ENCODE measurements around the gene TTLL7.

DNA sequence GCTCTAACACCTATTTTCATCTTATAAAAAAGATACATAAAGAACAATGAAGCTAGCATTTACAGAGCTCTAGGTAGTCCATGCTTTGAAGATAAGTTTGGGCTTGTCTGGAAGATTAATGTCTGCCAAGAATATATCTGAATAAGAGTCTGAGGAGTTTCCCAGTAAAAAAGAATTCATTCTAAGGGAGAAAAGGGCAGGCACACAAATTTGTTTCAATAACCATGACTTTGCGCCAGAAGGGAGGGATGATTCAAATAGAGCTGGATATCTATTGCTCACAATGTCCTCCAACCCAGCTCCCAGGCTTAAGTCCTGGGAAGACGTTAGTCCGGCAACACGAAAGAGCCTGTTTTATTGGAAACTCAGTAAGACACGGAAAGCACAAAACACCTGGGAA is 9.7 kb upstream of the TTLL7 start:
- TF ChIP-seq, protein P1, sequence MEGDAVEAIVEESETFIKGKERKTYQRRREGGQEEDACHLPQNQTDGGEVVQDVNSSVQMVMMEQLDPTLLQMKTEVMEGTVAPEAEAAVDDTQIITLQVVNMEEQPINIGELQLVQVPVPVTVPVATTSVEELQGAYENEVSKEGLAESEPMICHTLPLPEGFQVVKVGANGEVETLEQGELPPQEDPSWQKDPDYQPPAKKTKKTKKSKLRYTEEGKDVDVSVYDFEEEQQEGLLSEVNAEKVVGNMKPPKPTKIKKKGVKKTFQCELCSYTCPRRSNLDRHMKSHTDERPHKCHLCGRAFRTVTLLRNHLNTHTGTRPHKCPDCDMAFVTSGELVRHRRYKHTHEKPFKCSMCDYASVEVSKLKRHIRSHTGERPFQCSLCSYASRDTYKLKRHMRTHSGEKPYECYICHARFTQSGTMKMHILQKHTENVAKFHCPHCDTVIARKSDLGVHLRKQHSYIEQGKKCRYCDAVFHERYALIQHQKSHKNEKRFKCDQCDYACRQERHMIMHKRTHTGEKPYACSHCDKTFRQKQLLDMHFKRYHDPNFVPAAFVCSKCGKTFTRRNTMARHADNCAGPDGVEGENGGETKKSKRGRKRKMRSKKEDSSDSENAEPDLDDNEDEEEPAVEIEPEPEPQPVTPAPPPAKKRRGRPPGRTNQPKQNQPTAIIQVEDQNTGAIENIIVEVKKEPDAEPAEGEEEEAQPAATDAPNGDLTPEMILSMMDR (IDR thresholded peaks at IDR 0.05) = no peak
- TF ChIP-seq POLR2A (IDR thresholded peaks at IDR 0.05) = no peak

Data from Peyer's patch (tissue), 4 donors.